ENCODE data around the gene DDX59. TPM values are rescaled to one million over a fixed set of nuclear protein-coding genes. Genes with fewer than 3 reads are reported as not detected.
A peak's percentile ranks its signal among the peaks of the same experiment; 100 is the strongest.

Gene DDX59
- total RNA-seq, result 10 to 100 TPM; 25.7 to 26.7 TPM

- ChIA-PET POLR2A (interaction anchor here (0.6 to 2.3 kb wide), 4 partner anchors 16 to 50 kb away, joined by 3 to 9 read pairs (median 4); no protein-coding TSS in a partner anchor), CTCF (interaction anchor here (0.9 to 1.6 kb wide), 5 partner anchors 12 to 356 kb away, joined by 3 to 9 read pairs (median 4); no protein-coding TSS in a partner anchor)
- Mint-ChIP-seq H3K36me3 (ENCODE audit: low read depth) (peaks cover 20% of the 10 kb centered on the region), H3K9me3 (no peaks in the 10 kb centered on the region), H3K27ac (peak within 1 kb of the TSS; percentile 97), H3K4me3 (peak within 1 kb of the TSS; percentile 97), H3K27me3 (no peaks in the 10 kb centered on the region), H3K4me1 (peaks cover 37% of the 10 kb centered on the region)
- peak; percentile 90 for DNase-seq
These were observed at the start of gene DDX59 for GRCh38 chr1:200669314-200670241. TSS of gene DDX59 (minus strand) at chr1:200669907. CDS start at chr1:200666740, 3,167 bp downstream.

GRCh38 chr1:200714504-200715187, 44.9 kb upstream of the DDX59 start:
- no peaks in the 10 kb centered on the region for H3K9me3 Mint-ChIP-seq
- H3K27me3 Mint-ChIP-seq, result peaks cover 11% of the 10 kb centered on the region
- no peak overlapping the region for H3K4me3 Mint-ChIP-seq
- POLR2A ChIA-PET, result no interaction called here
- CTCF ChIA-PET, result no interaction called here
- no peak overlapping the region for H3K27ac Mint-ChIP-seq
- no peak for DNase-seq
- no peaks in the 10 kb centered on the region for H3K36me3 Mint-ChIP-seq (ENCODE audit: low read depth)
- H3K4me1 Mint-ChIP-seq, result no peaks in the 10 kb centered on the region

- no peaks in the 10 kb centered on the region for H3K9me3 Mint-ChIP-seq
- no peaks in the 10 kb centered on the region for H3K36me3 Mint-ChIP-seq (ENCODE audit: low read depth)
- ChIA-PET CTCF (interaction anchor here (1.6 kb wide), 1 partner anchor 88 kb away, joined by 3 read pairs; no protein-coding TSS in a partner anchor), POLR2A (no interaction called here)
- H3K27me3 Mint-ChIP-seq, result peaks cover 3% of the 10 kb centered on the region
- no peak for DNase-seq
- H3K27ac Mint-ChIP-seq, result no peak overlapping the region
- no peaks in the 10 kb centered on the region for H3K4me1 Mint-ChIP-seq
- no peak overlapping the region for H3K4me3 Mint-ChIP-seq
These were observed 40.5 kb upstream of the DDX59 start for GRCh38 chr1:200710166-200710565.

- CTCF ChIA-PET, result interaction anchor here (0.6 kb wide), 1 partner anchor 72 kb away, joined by 9 read pairs; no protein-coding TSS in a partner anchor
- Mint-ChIP-seq H3K27ac (no peak overlapping the region), H3K4me3 (no peak overlapping the region), H3K27me3 (no peaks in the 10 kb centered on the region), H3K4me1 (no peaks in the 10 kb centered on the region), H3K9me3 (no peaks in the 10 kb centered on the region), H3K36me3 (ENCODE audit: low read depth) (no peaks in the 10 kb centered on the region)
- POLR2A ChIA-PET, result no interaction called here
- DNase-seq, result no peak
These were observed 39.1 kb upstream of the DDX59 start for GRCh38 chr1:200708769-200709168.

DNA sequence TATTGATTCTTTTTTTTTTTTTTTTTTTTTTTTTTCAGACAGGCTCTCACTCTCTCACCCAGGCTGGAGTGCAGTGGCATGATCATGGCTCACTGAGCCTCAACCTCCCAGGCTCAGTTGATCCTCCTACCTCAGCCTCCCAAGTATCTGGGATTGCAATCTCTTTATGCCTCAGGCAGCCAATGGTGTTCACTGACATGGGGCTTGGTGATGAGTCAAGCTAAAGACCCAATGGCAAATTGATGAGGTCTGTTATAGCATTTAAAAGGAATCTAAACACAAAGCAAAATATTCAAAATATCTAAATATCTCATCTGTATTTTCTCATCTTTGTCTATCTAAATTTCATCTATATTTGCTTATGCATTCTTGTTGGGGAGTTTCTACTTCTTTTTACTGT, 38.5 kb upstream of the DDX59 start:
- Mint-ChIP-seq H3K36me3 (ENCODE audit: low read depth) (no peaks in the 10 kb centered on the region), H3K27ac (no peak overlapping the region), H3K27me3 (no peaks in the 10 kb centered on the region), H3K9me3 (no peaks in the 10 kb centered on the region), H3K4me3 (no peak overlapping the region), H3K4me1 (no peaks in the 10 kb centered on the region)
- ChIA-PET CTCF (interaction anchor here (0.6 kb wide), 1 partner anchor 72 kb away, joined by 9 read pairs; no protein-coding TSS in a partner anchor), POLR2A (no interaction called here)
- no peak for DNase-seq

GRCh38 chr1:200707116-200707515, 37.4 kb upstream of the DDX59 start:
- CTCF ChIA-PET, result no interaction called here
- POLR2A ChIA-PET, result no interaction called here
- Mint-ChIP-seq H3K4me3 (no peak overlapping the region), H3K36me3 (ENCODE audit: low read depth) (no peaks in the 10 kb centered on the region), H3K27ac (no peak overlapping the region), H3K4me1 (no peaks in the 10 kb centered on the region), H3K9me3 (no peaks in the 10 kb centered on the region), H3K27me3 (peaks cover 2% of the 10 kb centered on the region)
- DNase-seq, result no peak

GRCh38 chr1:200706111-200706814, 36.6 kb upstream of the DDX59 start:
- H3K4me1 Mint-ChIP-seq, result no peaks in the 10 kb centered on the region
- peaks cover 7% of the 10 kb centered on the region for H3K27me3 Mint-ChIP-seq
- no peaks in the 10 kb centered on the region for H3K9me3 Mint-ChIP-seq
- CTCF ChIA-PET, result no interaction called here
- H3K4me3 Mint-ChIP-seq, result no peak overlapping the region
- DNase-seq, result no peak
- no peaks in the 10 kb centered on the region for H3K36me3 Mint-ChIP-seq (ENCODE audit: low read depth)
- POLR2A ChIA-PET, result no interaction called here
- H3K27ac Mint-ChIP-seq, result no peak overlapping the region

DNA sequence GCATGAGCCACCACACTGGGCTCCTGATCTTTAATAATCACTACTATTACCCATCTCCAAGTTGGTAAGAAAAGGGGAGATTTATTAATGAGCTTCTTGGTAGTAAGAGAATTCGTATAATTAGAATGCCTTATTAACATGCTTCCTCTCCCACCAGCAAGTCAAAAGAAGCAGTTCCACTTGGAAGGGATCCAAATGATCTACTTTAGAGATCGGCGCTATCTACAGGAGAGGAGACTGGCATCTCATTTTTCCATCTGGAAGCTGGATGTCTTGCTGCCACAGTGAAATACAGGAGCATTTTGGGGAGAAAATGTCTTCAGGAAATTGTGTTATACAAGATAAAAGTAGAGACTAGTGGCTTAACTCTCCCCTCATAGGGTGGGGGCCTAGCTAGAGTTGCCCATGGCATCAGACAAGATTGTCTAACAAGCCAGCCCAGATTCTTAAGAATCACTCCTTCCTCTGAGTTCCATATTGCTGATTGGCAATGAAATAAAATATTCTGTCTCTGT, 35.3 kb upstream of the DDX59 start:
- Mint-ChIP-seq H3K9me3 (no peaks in the 10 kb centered on the region), H3K36me3 (ENCODE audit: low read depth) (no peaks in the 10 kb centered on the region), H3K27me3 (peaks cover 8% of the 10 kb centered on the region), H3K4me3 (no peak overlapping the region), H3K4me1 (no peaks in the 10 kb centered on the region), H3K27ac (no peak overlapping the region)
- no peak for DNase-seq
- ChIA-PET CTCF (interaction anchor here (0.6 kb wide), 3 partner anchors 61 to 202 kb away, joined by 3 read pairs; no protein-coding TSS in a partner anchor), POLR2A (interaction anchor here (0.7 kb wide), 1 partner anchor 20 kb away, joined by 3 read pairs; no protein-coding TSS in a partner anchor)

GRCh38 chr1:200699871-200700270, 30.2 kb upstream of the DDX59 start:
- Mint-ChIP-seq H3K36me3 (ENCODE audit: low read depth) (no peaks in the 10 kb centered on the region), H3K27ac (no peak overlapping the region), H3K4me1 (no peaks in the 10 kb centered on the region), H3K9me3 (no peaks in the 10 kb centered on the region), H3K4me3 (no peak overlapping the region), H3K27me3 (peaks cover 14% of the 10 kb centered on the region)
- ChIA-PET POLR2A (no interaction called here), CTCF (no interaction called here)
- no peak for DNase-seq

DNA sequence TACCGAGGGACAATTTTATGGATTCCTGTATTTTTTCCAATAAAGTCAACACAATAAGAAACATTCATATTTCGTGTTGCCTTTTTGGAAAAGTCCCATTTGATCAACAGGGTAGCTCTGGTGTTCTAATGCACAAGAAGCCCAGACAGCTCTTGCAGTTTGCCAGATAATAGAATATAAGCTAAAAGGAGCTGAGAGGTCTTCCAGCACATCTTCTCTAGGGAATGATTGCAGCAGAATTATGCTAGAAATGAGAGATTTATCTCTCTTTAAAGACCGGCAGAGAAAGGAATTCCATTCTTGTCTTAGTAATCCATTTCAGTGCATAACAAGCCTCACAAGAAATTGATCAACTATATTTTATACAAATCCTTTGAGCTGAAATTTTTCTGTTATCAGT, 25.0 kb upstream of the DDX59 start:
- Mint-ChIP-seq H3K4me3 (no peak overlapping the region), H3K36me3 (ENCODE audit: low read depth) (no peaks in the 10 kb centered on the region), H3K27me3 (peaks cover 9% of the 10 kb centered on the region), H3K27ac (no peak overlapping the region), H3K4me1 (no peaks in the 10 kb centered on the region), H3K9me3 (no peaks in the 10 kb centered on the region)
- ChIA-PET CTCF (no interaction called here), POLR2A (no interaction called here)
- no peak for DNase-seq

GRCh38 chr1:200693327-200693726, 23.6 kb upstream of the DDX59 start:
- no peaks in the 10 kb centered on the region for H3K4me1 Mint-ChIP-seq
- ChIA-PET POLR2A (no interaction called here), CTCF (interaction anchor here (0.5 kb wide), 1 partner anchor 93 kb away, joined by 3 read pairs; no protein-coding TSS in a partner anchor)
- no peaks in the 10 kb centered on the region for H3K9me3 Mint-ChIP-seq
- peaks cover 9% of the 10 kb centered on the region for H3K27me3 Mint-ChIP-seq
- H3K4me3 Mint-ChIP-seq, result no peak overlapping the region
- no peaks in the 10 kb centered on the region for H3K36me3 Mint-ChIP-seq (ENCODE audit: low read depth)
- DNase-seq, result no peak
- H3K27ac Mint-ChIP-seq, result no peak overlapping the region

DNA sequence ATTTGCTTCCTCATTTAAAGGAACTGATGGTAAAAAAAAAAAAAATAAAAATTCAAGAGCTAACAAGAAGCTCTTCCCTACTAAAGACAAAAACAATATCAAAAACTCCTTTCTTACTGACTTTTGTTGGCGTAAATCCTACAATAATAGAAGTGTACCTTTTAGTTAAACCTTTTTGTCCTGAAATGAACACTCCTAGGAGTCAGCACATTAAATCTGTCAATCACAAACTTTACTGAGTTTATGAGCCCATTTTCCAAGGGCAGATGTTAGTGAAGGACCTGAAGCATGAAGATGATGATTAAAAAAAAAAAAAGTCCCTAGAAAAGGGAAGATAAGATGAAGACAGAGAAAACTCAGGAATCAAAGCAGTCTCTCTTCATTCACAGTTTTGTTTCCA, 22.6 kb upstream of the DDX59 start:
- peaks cover 7% of the 10 kb centered on the region for H3K27me3 Mint-ChIP-seq
- H3K27ac Mint-ChIP-seq, result no peak overlapping the region
- H3K9me3 Mint-ChIP-seq, result no peaks in the 10 kb centered on the region
- H3K4me1 Mint-ChIP-seq, result no peaks in the 10 kb centered on the region
- ChIA-PET CTCF (interaction anchor here (0.6 kb wide), 1 partner anchor 1054 kb away, joined by 3 read pairs; no protein-coding TSS in a partner anchor), POLR2A (no interaction called here)
- DNase-seq, result no peak
- H3K36me3 Mint-ChIP-seq (ENCODE audit: low read depth), result no peaks in the 10 kb centered on the region
- no peak overlapping the region for H3K4me3 Mint-ChIP-seq

Data from activated CD4-positive, alpha-beta T cell treated with anti-CD3 and anti-CD28 coated beads, Interleukin-2, amount 10 ng/mL, durations not matched to agents 7 days and 5 days (primary cell).